HG03575 (cell line): ENCODE data around the gene TEX53.

Experiments
- ATAC-seq: cut with Tn5 transposase; IDR thresholded peaks from one replicate; pipeline ENCODE4 v1.9.1; 2021; ENCODE audit not compliant: unreplicated experiment, insufficient number of reproducible peaks, low FRiP score; ENCODE audit errors: extremely low read depth

The TEX53 gene

DNA sequence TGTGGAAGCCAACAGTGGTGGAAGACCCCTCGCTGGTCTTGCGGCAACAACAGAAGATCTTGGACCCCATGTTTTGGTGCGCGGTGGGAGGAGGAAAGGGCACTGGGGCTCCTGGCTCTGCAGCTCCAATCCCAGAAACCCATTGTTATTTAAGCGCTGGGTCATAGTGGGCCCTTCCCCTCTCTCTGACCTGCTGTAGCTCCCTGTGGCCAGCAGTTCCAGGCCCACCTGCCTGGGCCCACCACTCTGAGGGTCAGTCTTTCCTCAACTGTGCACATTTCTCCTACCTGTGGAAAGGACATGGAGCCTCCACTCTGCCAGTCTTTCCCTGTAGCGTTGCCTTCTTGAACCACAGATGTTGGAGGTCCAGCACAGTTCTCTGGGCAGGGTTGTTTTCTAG lies at the start of gene TEX53:
Gene TEX53, minus strand, starts transcription at position 101 of the 400 bp plus-strand sequence. Its CDS starts 31 bp downstream, at position 70.
- ATAC-seq, result no peak

DNA sequence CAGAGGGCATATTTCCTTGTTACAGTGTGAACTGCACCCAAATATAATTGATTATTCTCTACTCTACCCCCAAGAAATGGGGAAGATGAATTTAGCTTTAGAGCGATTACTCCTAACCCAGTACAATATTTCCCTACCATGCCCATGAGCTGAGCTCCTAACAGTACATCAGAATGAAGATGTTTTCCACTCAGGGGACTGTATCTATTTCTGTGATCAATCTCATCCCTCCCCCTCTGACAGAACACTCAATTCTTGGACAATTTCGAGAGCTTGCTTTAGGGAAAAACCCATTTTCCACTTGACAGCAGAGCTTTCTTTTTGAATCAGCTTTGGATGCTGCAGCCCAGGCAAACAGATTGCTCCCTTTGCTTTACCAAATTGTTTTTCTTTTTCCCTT lies 49.1 kb upstream of the TEX53 start:
- no peak for ATAC-seq

GRCh38 chr9:114701988-114702387 lies 44.4 kb upstream of the TEX53 start:
- no peak for ATAC-seq

DNA sequence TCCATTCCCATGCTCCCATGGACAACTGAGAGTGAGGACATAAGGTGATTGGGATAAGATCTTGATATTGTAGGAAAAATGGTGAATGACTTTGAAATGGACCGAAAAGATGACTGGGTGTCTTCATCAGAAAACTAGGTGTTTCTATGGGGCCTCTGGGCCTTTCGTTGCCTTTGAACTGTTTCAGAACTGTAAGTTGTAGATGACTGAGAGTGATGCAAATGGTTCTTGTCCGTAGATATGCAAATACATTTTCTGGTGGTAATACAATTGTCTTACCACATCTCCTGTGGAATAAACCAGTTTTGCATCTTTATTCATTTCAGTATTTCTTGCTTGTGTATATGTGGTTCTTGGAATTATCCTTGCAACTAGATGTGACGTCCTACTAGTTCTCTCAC lies 40.3 kb upstream of the TEX53 start:
- ATAC-seq, result no peak

DNA sequence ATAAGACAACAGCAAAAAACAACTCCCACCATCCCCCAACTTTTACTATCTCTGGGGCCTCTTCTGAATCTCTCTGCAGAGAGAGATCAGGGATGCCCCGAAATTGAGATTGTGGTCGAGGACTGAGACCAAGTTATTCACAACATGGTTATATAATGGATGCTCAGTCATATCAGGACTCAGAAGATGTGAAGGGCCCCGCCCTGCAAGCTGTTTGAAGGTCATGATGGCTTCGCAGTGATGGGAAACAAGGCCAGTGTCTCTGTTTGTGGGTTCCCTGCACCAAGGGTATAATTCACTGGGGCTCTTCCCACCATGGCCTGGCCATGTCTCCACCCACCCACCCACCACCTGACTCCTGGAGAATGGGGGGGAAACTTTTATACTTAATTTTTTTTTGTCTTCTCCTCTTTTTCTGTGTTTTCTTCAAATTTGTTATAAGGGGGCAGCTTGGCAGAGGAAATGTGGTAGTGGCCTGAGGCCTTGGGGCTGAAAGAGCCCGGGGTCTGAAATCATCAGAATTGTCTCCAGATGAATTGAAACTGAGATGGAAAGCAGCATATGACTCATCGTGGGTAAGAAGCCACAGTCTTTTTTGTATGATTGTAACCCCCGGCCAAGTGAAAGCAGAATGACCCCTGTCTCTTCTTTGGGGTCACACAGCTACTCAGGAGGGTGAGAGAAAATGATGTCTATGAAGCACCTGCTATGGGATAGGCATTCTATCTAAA lies 39.4 kb upstream of the TEX53 start:
- peak; percentile 45 for ATAC-seq

DNA sequence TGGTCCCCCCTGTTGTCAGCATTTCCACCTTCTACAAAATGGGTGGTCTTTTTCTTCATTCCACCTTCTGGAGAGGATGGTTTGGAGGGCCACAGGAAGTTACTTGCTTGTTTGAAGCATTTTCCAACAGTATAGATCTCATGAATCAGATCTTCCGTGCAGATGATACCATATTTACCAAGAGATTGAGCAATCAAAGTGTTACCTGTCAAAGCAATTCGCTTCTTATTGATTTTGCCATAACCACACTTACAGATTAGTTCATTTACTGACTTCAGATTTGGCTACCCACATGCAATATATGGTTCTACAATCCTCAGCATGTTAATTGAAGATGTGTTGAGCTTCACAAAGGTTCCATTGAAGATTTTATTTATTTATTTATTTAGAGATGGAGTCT lies 38.3 kb upstream of the TEX53 start:
- ATAC-seq, result no peak

GRCh38 chr9:114694719-114695269 lies 37.2 kb upstream of the TEX53 start:
- ATAC-seq, result peak; percentile 23

GRCh38 chr9:114694146-114694545 lies 36.5 kb upstream of the TEX53 start:
- ATAC-seq, result no peak

DNA sequence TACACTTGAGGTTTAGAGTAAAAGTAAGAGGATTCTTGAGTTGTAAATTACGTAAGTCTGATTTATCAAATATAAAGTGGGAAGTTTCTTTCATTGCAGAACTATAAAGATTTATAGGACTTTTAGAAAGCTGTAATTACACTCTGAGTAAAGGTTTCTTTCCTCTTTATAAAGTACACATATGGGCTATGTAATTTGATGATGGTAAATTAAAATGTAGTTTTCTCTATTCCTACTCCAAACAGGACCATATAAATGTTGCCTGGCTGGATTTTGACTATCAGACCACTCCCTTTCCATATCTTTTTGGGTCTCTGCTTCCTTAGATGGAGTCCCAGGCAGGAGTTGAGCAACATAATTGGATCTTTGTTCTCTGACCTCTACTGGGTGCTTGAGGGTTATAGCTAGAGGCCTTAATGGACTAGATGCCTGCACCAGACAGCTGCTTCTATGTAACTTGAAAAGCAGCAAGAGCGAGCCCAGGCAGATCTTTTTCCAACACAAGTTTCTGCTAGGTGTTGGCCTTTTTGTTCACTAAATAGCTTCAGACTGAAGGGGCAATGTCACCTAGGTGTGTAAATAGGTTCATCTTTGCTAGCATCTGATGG lies 35.7 kb upstream of the TEX53 start:
- ATAC-seq, result no peak

- ATAC-seq, result no peak
Measured at GRCh38 chr9:114691956-114692295, 34.3 kb upstream of the TEX53 start.

- ATAC-seq, result peak; percentile 42
Measured at GRCh38 chr9:114691046-114691955, 33.7 kb upstream of the TEX53 start.

- ATAC-seq, result no peak
Measured at GRCh38 chr9:114690308-114690707, 32.7 kb upstream of the TEX53 start.

GRCh38 chr9:114689813-114690212 lies 32.2 kb upstream of the TEX53 start:
- ATAC-seq, result no peak

DNA sequence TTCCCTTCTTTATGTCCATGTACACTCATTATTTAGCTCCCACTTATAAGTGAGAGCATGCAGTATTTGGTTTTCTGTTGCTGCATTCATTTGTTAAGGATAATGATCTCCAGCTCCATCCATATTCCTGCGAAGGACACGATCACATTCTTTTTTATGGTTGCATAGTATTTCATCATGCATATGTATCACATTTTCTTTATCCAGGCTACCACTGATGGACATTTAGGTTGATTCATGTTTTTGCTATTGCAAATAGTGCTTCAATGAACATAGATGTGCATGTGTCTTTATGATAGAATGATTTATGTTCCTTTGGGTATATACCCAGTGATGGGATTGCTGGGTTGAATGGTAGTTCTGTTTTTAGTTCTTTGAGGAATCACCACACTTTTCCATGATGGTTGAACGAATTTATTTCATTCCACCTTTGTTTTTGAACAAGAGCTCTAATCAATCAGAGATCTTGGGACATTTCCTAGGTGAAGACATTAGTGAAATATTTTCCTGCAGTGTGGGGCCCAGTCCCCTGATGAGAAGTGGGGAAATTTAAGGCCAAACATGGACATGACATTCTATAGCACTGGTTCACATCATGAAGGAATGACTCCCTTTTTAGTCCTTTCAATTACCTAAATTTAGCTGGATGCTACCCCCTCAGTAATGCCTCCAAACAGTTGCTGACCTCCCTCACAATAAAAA lies 31.5 kb upstream of the TEX53 start:
- no peak for ATAC-seq

- ATAC-seq, result no peak
Measured at GRCh38 chr9:114688379-114688778, 30.8 kb upstream of the TEX53 start.

GRCh38 chr9:114687034-114687433 lies 29.4 kb upstream of the TEX53 start:
- no peak for ATAC-seq

DNA sequence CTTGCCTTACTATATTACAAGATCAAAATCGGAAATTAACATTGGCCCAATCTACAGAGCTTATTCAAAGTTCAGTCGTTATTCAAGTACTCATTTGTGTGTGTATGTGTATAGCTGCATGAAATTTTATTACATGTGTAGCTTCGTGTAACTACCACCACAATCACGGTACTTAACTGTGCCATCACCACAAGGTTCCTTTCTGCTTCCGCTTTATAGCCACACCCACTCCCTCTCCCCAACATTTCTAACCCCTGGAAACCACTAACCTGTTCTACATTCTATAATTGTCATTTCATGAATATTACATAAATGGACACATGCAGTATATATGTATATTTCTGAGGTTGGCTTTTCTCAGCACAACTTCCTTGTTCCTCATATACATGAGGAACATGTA lies 28.3 kb upstream of the TEX53 start:
- no peak for ATAC-seq

- ATAC-seq, result no peak
Measured at GRCh38 chr9:114684036-114684435, 26.4 kb upstream of the TEX53 start.

- no peak for ATAC-seq
Measured at GRCh38 chr9:114682846-114683245, 25.2 kb upstream of the TEX53 start.
